DOHH2 (cell line): Measurements from ENCODE around the gene CABP1.
A peak's percentile ranks its signal among the peaks of the same experiment; 100 is the strongest.

Experiments used
- H3F3A ChIP-seq: fragments of 200-600 bp; sonication (generic), shearing (Covaris generic); 2 replicates; pipeline ENCODE4 v1.6.0; 2016; ENCODE audit warnings: antibody characterized with exemption, mild to moderate bottlenecking; ENCODE audit not compliant: control insufficient read depth, insufficient read depth
- H3K27ac ChIP-seq: fragments of 200-600 bp; sonication (generic); 2 replicates; pipeline ENCODE4 v1.5.1; 2014; ENCODE audit warnings: low read depth, mild to moderate bottlenecking, low read length, moderate library complexity
- H3K27me3 ChIP-seq: fragments of 200-600 bp; sonication (generic); 2 replicates; pipeline ENCODE4 v1.6.1; 2014; ENCODE audit warnings: mild to moderate bottlenecking, low read length, mixed read lengths; ENCODE audit not compliant: control insufficient read depth
- H3K36me3 ChIP-seq: fragments of 200-600 bp; sonication (generic); 2 replicates; pipeline ENCODE4 v1.6.1; 2014; ENCODE audit warnings: mild to moderate bottlenecking, low read length, moderate library complexity, mixed read lengths; ENCODE audit not compliant: control insufficient read depth
- H3K4me1 ChIP-seq: fragments of 200-600 bp; sonication (generic); 2 replicates; pipeline ENCODE4 v1.6.1; 2014; ENCODE audit warnings: mild to moderate bottlenecking, low read length, mixed read lengths; ENCODE audit not compliant: control insufficient read depth
- H3K4me2 ChIP-seq: fragments of 200-600 bp; sonication (generic); 2 replicates; pipeline ENCODE4 v1.6.0; 2014; ENCODE audit warnings: mild to moderate bottlenecking, low read length, moderate library complexity
- H3K4me3 ChIP-seq: fragments of 200-600 bp; sonication (generic); 2 replicates; pipeline ENCODE4 v1.5.1; 2014; ENCODE audit warnings: mild to moderate bottlenecking, low read length, mixed read lengths
- H3K79me2 ChIP-seq: fragments of 200-600 bp; sonication (generic); 2 replicates; pipeline ENCODE4 v1.6.1; 2014; ENCODE audit warnings: mild to moderate bottlenecking, low read length, mixed read lengths; ENCODE audit not compliant: control insufficient read depth
- H3K9me2 ChIP-seq: fragments of 200-600 bp; sonication (generic); replicated peaks from 2 replicates; pipeline ENCODE4 v1.6.1; 2014; ENCODE audit warnings: mild to moderate bottlenecking, low read length, mixed read lengths; ENCODE audit not compliant: control insufficient read depth
- H3K9me3 ChIP-seq: fragments of 200-600 bp; sonication (generic); 2 replicates; pipeline ENCODE4 v1.6.1; 2014; ENCODE audit warnings: antibody characterized with exemption, low read length, mixed read lengths; ENCODE audit not compliant: control insufficient read depth, insufficient read depth
- H4K20me1 ChIP-seq: fragments of 200-600 bp; sonication (generic); 2 replicates; pipeline ENCODE4 v1.6.0; 2014; ENCODE audit warnings: low read depth, mild to moderate bottlenecking, antibody characterized with exemption, low read length, moderate library complexity; ENCODE audit not compliant: control insufficient read depth, insufficient read depth
- CTCF ChIP-seq: fragments of 200-600 bp; sonication (generic); IDR thresholded peaks from one replicate; pipeline ENCODE4 v1.5.1; 2014; ENCODE audit warnings: antibody characterized with exemption, mild to moderate bottlenecking, low read depth, low read length; ENCODE audit not compliant: poor library complexity, severe bottlenecking
- EZH2phosphoT487 ChIP-seq: fragments of 200-600 bp; sonication (generic); IDR thresholded peaks from 2 replicates; pipeline ENCODE4 v1.6.1; 2017; ENCODE audit warnings: borderline replicate concordance, mild to moderate bottlenecking, antibody characterized with exemption, low read length, moderate library complexity, mixed read lengths

Gene CABP1

GRCh38 chr12:120639771-120640721 lies at the start of gene CABP1:
TSS of gene CABP1 (plus strand) at chr12:120640626. CDS start at chr12:120640686, 60 bp downstream.
- Histone ChIP-seq H3K27ac (no peak within 1 kb of the TSS), H3K4me3 (peak within 1 kb of the TSS; percentile 75), H3K9me3 (no peaks in the 10 kb centered on the region), H4K20me1 (no peaks in the 10 kb centered on the region), H3K27me3 (peaks cover 41% of the 10 kb centered on the region), H3K9me2 (no peaks in the 10 kb centered on the region), H3K79me2 (no peaks in the 10 kb centered on the region), H3K4me2 (peak within 1 kb of the TSS; percentile 94), H3F3A (no peaks in the 10 kb centered on the region), H3K36me3 (no peaks in the 10 kb centered on the region), H3K4me1 (peaks cover 14% of the 10 kb centered on the region)
- TF ChIP-seq CTCF (peak; percentile 50), EZH2phosphoT487 (no peak)

DNA sequence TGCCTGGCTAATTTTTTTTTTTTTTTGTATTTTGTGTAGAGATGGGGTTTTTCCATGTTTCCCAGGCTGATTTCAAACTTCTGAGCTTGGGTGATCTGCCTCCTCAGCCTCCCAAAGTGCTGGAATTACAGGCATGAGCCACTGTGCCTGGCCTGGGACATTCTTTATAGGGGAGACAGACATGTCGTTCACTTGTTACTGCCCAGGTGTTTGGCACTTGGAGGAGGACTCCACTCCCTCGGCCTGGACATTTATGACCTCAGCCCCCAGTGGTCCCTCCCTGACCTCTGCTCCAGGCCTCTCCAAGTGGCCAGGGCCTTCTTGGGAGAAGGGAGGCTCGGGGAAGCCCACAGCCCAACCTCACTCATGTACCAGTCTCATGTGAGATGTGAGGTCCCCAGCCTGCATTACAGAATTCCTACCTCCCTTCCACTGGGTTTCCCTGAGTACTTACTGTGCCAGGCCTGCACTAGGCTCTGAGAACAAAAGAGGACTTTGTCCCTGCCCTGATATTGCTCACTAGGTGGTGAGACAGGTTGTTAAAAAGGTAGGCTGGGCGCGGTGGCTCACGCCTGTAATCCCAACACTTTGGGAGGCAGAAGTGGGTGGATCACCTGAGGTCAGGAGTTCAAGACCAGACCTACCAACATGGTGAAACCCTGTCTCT lies 49.6 kb upstream of the CABP1 start:
- H3K9me3 ChIP-seq, result no peaks in the 10 kb centered on the region
- H3K4me3 ChIP-seq, result no peak overlapping the region
- H3K4me1 ChIP-seq, result no peaks in the 10 kb centered on the region
- no peak overlapping the region for H3K27ac ChIP-seq
- H3F3A ChIP-seq, result no peaks in the 10 kb centered on the region
- H4K20me1 ChIP-seq, result no peaks in the 10 kb centered on the region
- no peaks in the 10 kb centered on the region for H3K9me2 ChIP-seq
- peaks cover 3% of the 10 kb centered on the region for H3K27me3 ChIP-seq
- no peak for TF ChIP-seq EZH2phosphoT487
- no peak for TF ChIP-seq CTCF
- no peaks in the 10 kb centered on the region for H3K36me3 ChIP-seq
- no peaks in the 10 kb centered on the region for H3K79me2 ChIP-seq
- H3K4me2 ChIP-seq, result no peak overlapping the region

DNA sequence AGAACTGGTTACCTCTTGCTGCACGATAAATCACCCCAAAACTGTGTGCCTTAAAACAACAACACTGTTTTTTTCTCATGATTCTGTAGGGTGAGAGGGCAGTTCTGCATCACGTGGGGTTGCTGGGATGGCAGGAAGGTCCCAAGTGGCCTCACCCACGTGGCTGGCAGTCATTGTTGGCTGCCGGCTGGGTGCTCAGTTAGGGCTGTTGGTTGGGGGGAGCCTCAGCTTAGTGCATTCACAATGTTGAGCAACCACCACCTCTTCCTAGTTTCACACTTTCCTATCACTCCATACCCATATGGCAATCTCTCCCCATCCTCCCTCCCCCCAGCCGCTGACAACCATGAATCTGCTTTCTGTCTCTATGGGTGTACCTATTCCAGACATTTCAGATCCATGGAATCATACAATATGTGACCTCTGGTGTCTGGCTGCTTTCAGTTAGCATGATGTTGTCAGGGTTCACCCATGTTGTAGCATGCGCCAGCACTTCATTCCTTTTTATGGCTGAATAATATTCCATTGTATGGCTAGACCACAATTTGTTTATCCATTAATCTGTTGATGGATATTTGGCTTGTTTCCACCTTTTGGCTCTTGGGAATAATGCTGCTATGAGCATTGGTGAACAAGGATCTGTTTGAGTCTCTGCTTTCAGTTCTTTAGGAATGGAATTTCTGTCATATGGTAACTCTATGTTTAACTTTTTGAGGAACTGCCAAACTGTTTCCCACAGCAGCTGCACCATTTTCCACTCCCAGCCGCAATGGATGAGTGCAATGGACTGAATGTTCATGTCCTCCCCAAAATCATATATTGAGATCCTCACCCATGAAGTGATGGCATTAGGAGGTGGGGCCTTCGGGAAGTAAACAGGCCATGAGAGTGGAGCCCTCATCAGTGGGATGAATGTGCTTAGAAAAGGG lies 48.0 kb upstream of the CABP1 start:
- no peak overlapping the region for H3K4me3 ChIP-seq

More for the DNA sequence above, 48.0 kb upstream of the CABP1 start:
- Histone ChIP-seq H3K79me2 (no peaks in the 10 kb centered on the region), H3K4me1 (no peaks in the 10 kb centered on the region), H3K4me2 (no peak overlapping the region), H3K9me2 (no peaks in the 10 kb centered on the region), H3K27ac (no peak overlapping the region), H4K20me1 (no peaks in the 10 kb centered on the region), H3K36me3 (no peaks in the 10 kb centered on the region), H3K9me3 (no peaks in the 10 kb centered on the region), H3F3A (no peaks in the 10 kb centered on the region), H3K27me3 (peaks cover 6% of the 10 kb centered on the region)
- TF ChIP-seq EZH2phosphoT487 (no peak), CTCF (no peak)
